HG02981 (cell line): ENCODE measurements around the gene AKAP6.
"Not testable (repeated sequence)": the region's sequence is repeated elsewhere in the genome, so short reads cannot be mapped to it uniquely, and the experiment has no call there.

ENCODE experiments used
- ATAC-seq: cut with Tn5 transposase; IDR thresholded peaks from one replicate; pipeline ENCODE4 v1.9.1; 2021; ENCODE audit warnings: mild to moderate bottlenecking, moderate library complexity; ENCODE audit not compliant: unreplicated experiment

Gene AKAP6

DNA sequence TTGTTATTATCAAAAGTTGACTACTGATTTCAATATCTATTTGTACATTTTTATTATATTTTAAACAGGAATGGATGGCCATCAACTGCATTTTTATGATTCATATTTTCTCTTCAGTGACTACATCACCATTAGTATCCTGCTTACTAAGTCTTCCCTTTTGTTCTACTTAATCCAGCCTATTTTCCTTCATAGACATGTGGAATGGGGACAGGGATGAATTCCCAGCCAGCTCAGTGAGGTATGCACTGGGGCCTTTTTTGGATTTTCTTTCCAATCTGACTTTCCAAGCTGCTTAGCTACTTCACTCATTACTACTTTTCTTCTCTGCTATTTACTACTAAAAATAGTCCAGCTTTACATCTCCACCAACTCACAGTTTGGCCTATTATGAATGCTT, 38.4 kb downstream of the AKAP6 start:
- no peak for ATAC-seq

- ATAC-seq: no peak
Measured at GRCh38 chr14:32368107-32368506, 39.0 kb downstream of the AKAP6 start.

- ATAC-seq: no peak
Measured at GRCh38 chr14:32370714-32371113, 41.6 kb downstream of the AKAP6 start.

- no peak for ATAC-seq
Measured at GRCh38 chr14:32372154-32372553, 43.1 kb downstream of the AKAP6 start.

DNA sequence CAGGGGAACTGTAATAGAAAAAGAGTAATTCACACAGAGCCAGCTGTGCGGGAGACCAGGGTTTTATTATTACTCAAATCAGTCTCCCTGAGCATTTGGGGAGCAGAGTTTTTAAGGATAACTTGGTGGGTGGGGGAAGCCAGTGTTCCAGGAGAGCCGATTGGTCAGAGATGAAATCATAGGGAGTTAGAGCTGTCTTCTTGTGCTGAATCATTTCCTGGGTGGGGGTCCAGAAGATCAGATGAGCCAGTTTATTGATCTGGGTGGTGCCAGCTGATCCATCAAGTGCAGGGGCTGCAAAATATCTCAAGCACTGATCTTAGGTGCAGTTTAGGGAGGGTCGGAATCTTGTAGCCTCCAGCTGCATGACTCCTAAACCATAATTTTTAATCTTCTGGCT, 44.1 kb downstream of the AKAP6 start:
- not testable (repeated sequence) for ATAC-seq

- no peak for ATAC-seq
Measured at GRCh38 chr14:32374155-32374554, 45.1 kb downstream of the AKAP6 start.

GRCh38 chr14:32375663-32376062, 46.6 kb downstream of the AKAP6 start:
- ATAC-seq: no peak

DNA sequence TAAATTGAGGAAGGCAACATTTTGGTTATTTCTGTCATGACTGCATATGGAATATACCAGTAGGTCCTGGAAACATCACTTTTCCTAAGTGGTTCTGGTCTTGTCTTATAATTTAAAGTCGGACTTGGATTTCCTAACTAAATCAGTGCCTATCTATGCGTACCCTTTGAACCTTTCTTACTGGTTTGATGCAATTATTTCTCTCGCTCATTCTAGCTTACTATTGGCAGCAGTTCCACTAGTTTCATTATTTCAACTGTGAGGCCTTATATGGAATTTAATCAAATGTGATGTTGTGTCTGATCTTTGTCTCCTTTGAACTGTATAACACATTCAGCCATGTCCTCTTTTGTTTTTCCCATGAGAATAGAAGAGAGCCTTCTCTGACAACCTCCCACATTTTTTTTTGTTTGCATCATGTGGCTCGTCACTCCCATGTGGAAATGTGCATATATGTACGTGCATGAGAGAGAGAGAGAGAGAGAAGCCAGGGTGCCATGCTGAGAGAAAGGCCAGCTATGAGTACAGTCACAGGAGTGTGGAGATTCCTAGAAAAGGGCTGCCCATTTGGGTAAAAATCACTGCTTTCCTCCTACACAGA, 48.0 kb downstream of the AKAP6 start:
- no peak for ATAC-seq

DNA sequence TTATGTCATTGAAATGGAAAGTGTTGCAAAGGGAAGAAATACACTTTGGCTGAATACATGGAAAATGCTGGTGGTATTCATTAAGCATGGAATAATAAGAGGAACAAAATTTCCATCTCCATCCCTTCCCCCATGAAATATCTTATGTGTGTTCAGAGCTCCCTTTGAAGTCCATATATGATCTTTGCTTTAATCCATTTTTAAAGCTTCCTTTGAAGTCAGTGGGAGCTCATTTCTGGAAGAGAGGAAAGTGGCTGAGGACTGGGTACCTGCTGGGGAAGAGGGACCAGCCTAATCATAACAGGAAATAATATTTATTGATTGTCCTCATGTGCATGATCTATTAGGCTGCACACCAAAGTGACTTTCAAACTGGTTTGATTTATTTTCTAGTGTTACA, 49.2 kb downstream of the AKAP6 start:
- ATAC-seq: no peak

DNA sequence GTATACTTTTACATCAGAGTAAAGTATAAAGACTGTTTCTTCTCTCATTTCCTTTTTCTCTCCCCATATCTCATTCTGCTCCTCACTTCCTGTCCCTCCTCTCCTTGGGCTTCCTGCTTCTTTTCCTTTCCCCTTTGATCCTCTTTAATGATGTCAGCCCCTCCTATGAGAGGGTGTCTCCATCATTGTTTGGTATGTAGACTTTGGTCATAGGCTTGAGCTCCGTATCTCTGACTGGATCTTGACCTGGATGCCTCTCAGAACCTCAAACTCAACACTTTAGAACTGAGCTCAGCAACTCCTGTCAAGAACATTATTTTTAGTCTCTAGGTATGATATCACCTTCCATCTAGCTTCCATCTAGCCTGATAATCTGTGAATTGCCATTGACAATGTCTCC, 50.3 kb downstream of the AKAP6 start:
- ATAC-seq: no peak

DNA sequence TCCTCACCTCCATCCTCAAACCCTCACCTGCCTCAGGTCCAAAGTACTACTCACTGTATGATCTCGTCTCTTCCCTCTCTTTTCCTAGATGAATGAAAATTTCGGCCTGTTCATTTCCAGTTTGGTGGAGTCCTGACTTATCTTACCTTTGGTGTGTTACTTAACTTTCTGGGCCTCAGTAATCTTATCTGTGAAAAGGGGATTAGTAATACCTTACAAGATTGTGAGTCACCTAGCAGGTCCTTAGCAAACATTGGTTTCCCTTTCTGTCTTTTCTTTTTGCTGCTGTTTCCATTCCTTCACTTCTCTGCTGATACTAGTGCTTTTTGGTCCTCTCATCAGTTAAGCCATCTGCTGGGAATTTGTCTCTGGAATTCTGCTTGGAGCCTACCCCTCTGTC, 52.8 kb downstream of the AKAP6 start:
- no peak for ATAC-seq

- no peak for ATAC-seq
Measured at GRCh38 chr14:32382704-32383103, 53.6 kb downstream of the AKAP6 start.

GRCh38 chr14:32383364-32384009, 54.4 kb downstream of the AKAP6 start:
- ATAC-seq: no peak

DNA sequence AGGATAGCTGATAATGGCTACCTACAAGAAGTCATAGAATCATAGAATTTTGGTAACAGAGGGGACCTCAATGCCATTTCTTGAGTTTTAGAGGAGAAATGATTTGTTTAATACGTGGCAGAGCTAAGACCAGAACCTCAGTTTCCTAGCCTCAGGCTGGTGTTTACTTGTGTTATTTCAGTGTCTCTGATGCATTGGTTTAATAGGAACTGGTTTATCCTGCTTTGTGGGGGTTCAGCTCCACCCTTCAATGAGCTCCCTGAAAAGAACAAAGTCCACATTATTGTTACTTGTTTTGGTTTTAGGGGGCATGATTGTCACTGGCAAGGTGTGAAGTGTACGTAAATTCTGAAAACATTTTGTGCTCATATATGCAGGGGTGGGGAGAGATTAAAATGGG, 55.4 kb downstream of the AKAP6 start:
- ATAC-seq: no peak

- ATAC-seq: not testable (repeated sequence)
Measured at GRCh38 chr14:32387295-32387694, 58.2 kb downstream of the AKAP6 start.

GRCh38 chr14:32393119-32393518, 64.0 kb downstream of the AKAP6 start:
- no peak for ATAC-seq

DNA sequence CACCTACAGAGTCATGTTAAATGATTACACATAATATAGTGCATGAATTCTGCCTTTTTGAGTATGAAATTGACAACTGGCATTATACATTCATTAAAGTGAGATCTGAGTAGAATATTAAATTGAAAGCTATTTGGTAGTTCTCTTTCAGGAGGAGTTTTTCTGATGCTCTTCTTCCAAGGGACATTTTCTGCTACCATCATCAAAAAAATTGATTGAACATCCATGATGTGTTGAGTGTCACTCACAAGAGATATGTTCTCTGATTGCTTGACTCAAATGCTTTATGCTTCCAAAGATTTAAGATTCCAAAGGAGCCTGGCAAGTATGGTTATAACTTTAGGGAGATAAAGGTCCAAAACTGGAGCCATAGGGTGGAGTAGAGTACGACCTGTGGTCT, 64.9 kb downstream of the AKAP6 start:
- ATAC-seq: no peak

DNA sequence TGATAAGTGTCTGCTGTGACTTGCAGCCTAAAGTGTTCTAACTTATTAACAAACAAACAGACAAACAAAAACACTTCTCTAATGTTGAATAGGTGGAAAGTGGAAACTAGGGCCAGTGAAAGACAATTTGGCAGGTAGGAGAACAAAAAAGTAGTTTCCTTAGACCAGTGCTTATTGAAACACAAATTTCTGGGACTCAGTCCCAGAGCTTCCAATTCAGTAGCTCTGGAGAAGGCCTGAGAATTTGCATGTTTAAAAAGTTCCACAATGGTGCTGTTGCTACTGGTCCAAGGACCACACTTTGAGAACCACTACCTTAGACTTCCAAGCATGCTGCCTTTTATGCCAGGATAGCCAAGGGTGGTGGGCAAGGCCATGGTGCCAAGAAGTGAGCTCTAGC, 67.8 kb downstream of the AKAP6 start:
- no peak for ATAC-seq

- no peak for ATAC-seq
Measured at GRCh38 chr14:32397861-32398640, 69.0 kb downstream of the AKAP6 start.

GRCh38 chr14:32399920-32400319, 70.8 kb downstream of the AKAP6 start:
- ATAC-seq: no peak

DNA sequence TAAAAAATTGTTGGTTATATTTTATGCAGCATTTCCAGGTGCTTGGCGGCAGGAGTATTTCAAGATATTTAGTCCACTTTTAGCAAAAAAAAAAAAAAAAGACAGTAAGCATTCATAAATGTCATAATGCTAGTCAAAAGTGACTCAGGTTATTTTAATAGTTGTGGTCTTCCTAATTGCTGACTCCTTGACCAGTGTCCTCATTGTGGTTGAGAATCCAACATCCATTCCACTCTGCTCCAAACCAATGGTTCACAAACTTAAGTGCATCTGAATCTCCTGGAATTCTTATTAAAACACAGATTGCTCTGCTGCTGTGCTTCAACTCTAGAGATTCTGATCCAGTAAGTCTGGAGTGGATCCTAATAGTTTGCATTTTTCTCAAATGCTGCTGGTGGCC, 71.4 kb downstream of the AKAP6 start:
- ATAC-seq: no peak

DNA sequence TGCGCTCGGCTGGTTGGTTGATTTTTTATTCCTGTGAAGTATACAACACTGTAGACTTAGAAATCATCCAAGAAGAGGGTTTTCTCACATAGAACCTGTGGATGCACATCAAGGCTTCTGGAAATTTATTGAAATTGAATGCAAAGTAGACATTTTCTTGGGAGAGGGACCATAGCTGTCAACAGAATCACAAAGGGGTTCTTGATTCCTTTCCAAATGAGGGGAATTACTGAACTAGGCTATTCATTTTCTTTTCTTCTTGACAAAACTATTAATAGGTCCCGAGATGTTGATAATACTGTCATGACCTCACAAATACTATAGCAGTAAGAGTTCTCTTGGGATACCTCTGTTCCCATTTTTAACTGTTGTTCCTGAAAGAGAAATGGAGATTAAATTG, 73.9 kb downstream of the AKAP6 start:
- ATAC-seq: no peak
